OCI-LY3 (cell line): Measurements from ENCODE around the gene A3GALT2.

Experiments used
- H2AFZ ChIP-seq: fragments of 200-600, 300-600 bp; shearing (Covaris generic); 2 replicates; pipeline ENCODE4 v1.6.0; 2014; ENCODE audit warnings: antibody characterized with exemption, low read depth, low read length
- H3K27ac ChIP-seq: fragments of 200-600, 300-600 bp; sonication (generic); 2 replicates; pipeline ENCODE4 v1.5.1; 2014; ENCODE audit warnings: mild to moderate bottlenecking, low read length, moderate library complexity, mixed read lengths
- H3K27me3 ChIP-seq: fragments of 200-600, 300-600 bp; sonication (generic); 2 replicates; pipeline ENCODE4 v1.6.1; 2014; ENCODE audit warnings: low read depth, low read length, mixed read lengths
- H3K36me3 ChIP-seq: fragments of 200-600, 300-600 bp; sonication (generic); replicated peaks from 2 replicates; pipeline ENCODE3; 2014; ENCODE audit warnings: low read depth, low read length, mixed read lengths
- H3K4me1 ChIP-seq: fragments of 300-600, 200-600 bp; sonication (generic); 2 replicates; pipeline ENCODE4 v1.6.1; 2014; ENCODE audit warnings: low read length, mixed read lengths
- H3K4me2 ChIP-seq: fragments of 200-600, 300-600 bp; sonication (generic); 2 replicates; pipeline ENCODE4 v1.6.1; 2014; ENCODE audit warnings: low read length, mixed read lengths
- H3K4me3 ChIP-seq: fragments of 300-600, 200-600 bp; sonication (generic); 2 replicates; pipeline ENCODE4 v1.5.1; 2014; ENCODE audit warnings: antibody characterized with exemption, mild to moderate bottlenecking, low read length, moderate library complexity
- H3K79me2 ChIP-seq: fragments of 300-600, 200-600 bp; shearing (Covaris generic); 2 replicates; pipeline ENCODE4 v1.6.1; 2014; ENCODE audit warnings: mild to moderate bottlenecking, low read length, mixed read lengths
- H3K9ac ChIP-seq: fragments of 300-600, 200-600 bp; shearing (Covaris generic); 2 replicates; pipeline ENCODE4 v1.6.0; 2014; ENCODE audit warnings: mild to moderate bottlenecking, low read length, moderate library complexity
- H3K9me3 ChIP-seq: fragments of 200-600, 300-600 bp; shearing (Covaris generic); 2 replicates; pipeline ENCODE4 v1.6.1; 2014; ENCODE audit warnings: low read length, mixed read lengths; ENCODE audit not compliant: insufficient read depth
- H4K20me1 ChIP-seq: fragments of 200-600, 300-600 bp; sonication (generic); 2 replicates; pipeline ENCODE4 v1.6.1; 2016; ENCODE audit warnings: low read length, mixed read lengths; ENCODE audit not compliant: insufficient read depth
- CTCF ChIP-seq: fragments of 200-600, 300-600 bp; sonication (generic); IDR thresholded peaks from 2 replicates; pipeline ENCODE4 v1.5.1; 2014; ENCODE audit warnings: antibody characterized with exemption, low read length, low read depth
- EZH2phosphoT487 ChIP-seq: fragments of 200-600 bp; shearing (Covaris generic); IDR thresholded peaks from 2 replicates; pipeline ENCODE4 v1.6.1; 2018; ENCODE audit warnings: antibody characterized with exemption, mixed run types, low read depth

Gene A3GALT2

GRCh38 chr1:33319186-33319948 lies 1.5 kb downstream of the A3GALT2 start:
- no peak overlapping the region for H3K27ac ChIP-seq
- H3K36me3 ChIP-seq = no peaks in the 10 kb centered on the region
- no peaks in the 10 kb centered on the region for H3K4me1 ChIP-seq
- H3K9me3 ChIP-seq = no peaks in the 10 kb centered on the region
- H4K20me1 ChIP-seq = no peaks in the 10 kb centered on the region
- no peaks in the 10 kb centered on the region for H3K27me3 ChIP-seq
- no peaks in the 10 kb centered on the region for H3K79me2 ChIP-seq
- H3K9ac ChIP-seq = no peak overlapping the region
- H2AFZ ChIP-seq = no peak overlapping the region
- no peak for TF ChIP-seq EZH2phosphoT487
- TF ChIP-seq CTCF = no peak
- no peak overlapping the region for H3K4me3 ChIP-seq
- no peak overlapping the region for H3K4me2 ChIP-seq

GRCh38 chr1:33317946-33318345 lies 3.0 kb downstream of the A3GALT2 start:
- H2AFZ ChIP-seq = no peak overlapping the region
- no peaks in the 10 kb centered on the region for H3K9me3 ChIP-seq
- no peaks in the 10 kb centered on the region for H3K36me3 ChIP-seq
- H4K20me1 ChIP-seq = no peaks in the 10 kb centered on the region
- no peak overlapping the region for H3K4me2 ChIP-seq
- no peak for TF ChIP-seq EZH2phosphoT487
- TF ChIP-seq CTCF = no peak
- no peaks in the 10 kb centered on the region for H3K4me1 ChIP-seq
- no peak overlapping the region for H3K4me3 ChIP-seq
- H3K9ac ChIP-seq = no peak overlapping the region
- H3K79me2 ChIP-seq = no peaks in the 10 kb centered on the region
- H3K27ac ChIP-seq = no peak overlapping the region
- H3K27me3 ChIP-seq = no peaks in the 10 kb centered on the region

- Histone ChIP-seq H3K36me3 (no peaks in the 10 kb centered on the region), H3K27ac (no peak overlapping the region), H3K27me3 (no peaks in the 10 kb centered on the region), H3K4me1 (no peaks in the 10 kb centered on the region), H2AFZ (no peak overlapping the region), H3K9me3 (no peaks in the 10 kb centered on the region), H4K20me1 (no peaks in the 10 kb centered on the region), H3K4me3 (no peak overlapping the region), H3K9ac (no peak overlapping the region), H3K79me2 (no peaks in the 10 kb centered on the region), H3K4me2 (no peak overlapping the region)
- no peak for TF ChIP-seq EZH2phosphoT487
- TF ChIP-seq CTCF = no peak
Measured at GRCh38 chr1:33317354-33317753, 3.5 kb downstream of the A3GALT2 start.

- Histone ChIP-seq H3K27ac (no peak overlapping the region), H3K4me2 (no peak overlapping the region), H3K9me3 (no peaks in the 10 kb centered on the region), H3K27me3 (no peaks in the 10 kb centered on the region), H3K9ac (no peak overlapping the region), H2AFZ (no peak overlapping the region), H4K20me1 (no peaks in the 10 kb centered on the region), H3K36me3 (no peaks in the 10 kb centered on the region), H3K4me1 (no peaks in the 10 kb centered on the region), H3K4me3 (no peak overlapping the region), H3K79me2 (no peaks in the 10 kb centered on the region)
- no peak for TF ChIP-seq CTCF
Measured at GRCh38 chr1:33316601-33317000, 4.3 kb downstream of the A3GALT2 start.
